H1 (cell line): ENCODE data around the gene RPS25. TPM values are rescaled to one million over a fixed set of nuclear protein-coding genes. Genes with fewer than 3 reads are reported as not detected.

Source experiments
- CTCF ChIA-PET: fragments of 300-600 bp; sonication (Branson Sonifier 250); formaldehyde crosslinking; loops from one replicate; lab custom pipeline; 2021; ENCODE audit not compliant: partially characterized antibody; lab: Charles Lee
- POLR2A ChIA-PET: fragments of 300-600 bp; sonication (Branson Sonifier 250); formaldehyde crosslinking; loops from one replicate; lab custom pipeline; 2021; ENCODE audit warnings: inconsistent platforms; ENCODE audit not compliant: partially characterized antibody; lab: Charles Lee
- DNase-seq, 2 experiments: peaks; one replicate each; pipeline versions ENCODE4 v3.0.0 to v3.0.0-alpha.2; 2010 to 2022; ENCODE audit warnings: low spot score in 2 of 2, low read depth in 1 of 2, mixed read lengths in 1 of 2
- FAIRE-seq: peaks from 2 replicates; lab custom pipeline; 2011; peaks lifted over from hg19 to GRCh38; lab: Jason Lieb, UNC
- H2AFZ ChIP-seq: 2 replicates; pipeline ENCODE4 v1.8.1; 2012; ENCODE audit warnings: low read length, inconsistent platforms
- H2AK5ac ChIP-seq: 2 replicates; pipeline ENCODE4 v1.6.1; 2013; ENCODE audit warnings: low read depth, low read length
- H2BK120ac ChIP-seq: replicated peaks from 2 replicates; pipeline ENCODE3; 2013; ENCODE audit warnings: low read depth, low read length, inconsistent platforms
- H2BK12ac ChIP-seq: 2 replicates; pipeline ENCODE4 v1.6.1; 2013; ENCODE audit warnings: low read depth, low read length
- H2BK15ac ChIP-seq: 2 replicates; pipeline ENCODE4 v1.6.1; 2013; ENCODE audit warnings: low read length
- H2BK20ac ChIP-seq: 2 replicates; pipeline ENCODE4 v1.6.1; 2013; ENCODE audit warnings: low read length
- H2BK5ac ChIP-seq: 2 replicates; pipeline ENCODE4 v1.6.1; 2013; ENCODE audit warnings: low read depth, low read length
- H3K14ac ChIP-seq: 2 replicates; pipeline ENCODE4 v1.6.1; 2013; ENCODE audit warnings: inconsistent platforms; ENCODE audit not compliant: insufficient read length
- H3K18ac ChIP-seq: 2 replicates; pipeline ENCODE4 v1.6.1; 2013; ENCODE audit warnings: low read length; ENCODE audit errors: extremely low read depth
- H3K23ac ChIP-seq: 2 replicates; pipeline ENCODE4 v1.6.1; 2013; ENCODE audit warnings: inconsistent platforms; ENCODE audit not compliant: insufficient read length
- H3K23me2 ChIP-seq: 2 replicates; pipeline ENCODE4 v1.6.1; 2013; ENCODE audit warnings: low read depth, low read length
- H3K27ac ChIP-seq: 2 replicates; pipeline ENCODE4 v1.6.1; 2011; ENCODE audit warnings: low read depth, low read length, inconsistent platforms
- H3K27me3 ChIP-seq, 4 experiments: replicated peaks in 1 of 4; 1 replicate in 1 of 4; 2 replicates in 3 of 4; pipeline versions ENCODE4 v1.6.1 to v1.8.1; 2011 to 2013; ENCODE audit warnings: low read length in 3 of 4, mild to moderate bottlenecking in 3 of 4, inconsistent platforms in 2 of 4, mixed read lengths in 2 of 4, moderate library complexity in 1 of 4; ENCODE audit not compliant: control insufficient read depth in 3 of 4, insufficient read depth in 3 of 4; ENCODE audit errors: extremely low read depth in 1 of 4
- H3K36me3 ChIP-seq, 4 experiments: 2 replicates each; pipeline versions ENCODE4 v1.6.1 to v1.8.1; 2011 to 2013; ENCODE audit warnings: mild to moderate bottlenecking in 4 of 4, low read length in 3 of 4, moderate library complexity in 2 of 4, control low read depth in 1 of 4, inconsistent platforms in 1 of 4; ENCODE audit not compliant: insufficient read depth in 4 of 4, control insufficient read depth in 2 of 4
- H3K4ac ChIP-seq: replicated peaks from 2 replicates; pipeline ENCODE3; 2013; ENCODE audit warnings: low read length, low read depth, mixed read lengths, inconsistent platforms; ENCODE audit not compliant: insufficient read length
- H3K4me1 ChIP-seq, 4 experiments: replicated peaks in 1 of 4; 1 replicate in 1 of 4; 2 replicates in 3 of 4; pipeline versions ENCODE4 v1.6.1 to v1.8.1; 2011 to 2013; ENCODE audit warnings: low read length in 3 of 4, inconsistent platforms in 2 of 4, mixed read lengths in 1 of 4; ENCODE audit not compliant: insufficient read depth in 4 of 4, control insufficient read depth in 3 of 4
- H3K4me2 ChIP-seq, 2 experiments: 2 replicates each; pipeline versions ENCODE4 v1.6.1 to v1.8.1; 2011 to 2013; ENCODE audit warnings: low read depth in 2 of 2, low read length in 2 of 2, control low read depth in 1 of 2, inconsistent platforms in 1 of 2, mild to moderate bottlenecking in 1 of 2; ENCODE audit not compliant: insufficient read depth in 1 of 2
- H3K4me3 ChIP-seq, 4 experiments: fragments of 200-600, 300-600 bp in 1 of 4; sonication (generic), shearing (Covaris generic), sonication (Bioruptor Twin) in 1 of 4; 2 replicates each; pipeline versions ENCODE4 v1.5.1 to v1.8.1; 2011 to 2016; ENCODE audit warnings: low read length in 4 of 4, low read depth in 3 of 4, control low read depth in 2 of 4, inconsistent platforms in 2 of 4, mild to moderate bottlenecking in 2 of 4, mixed read lengths in 1 of 4, moderate library complexity in 1 of 4; ENCODE audit not compliant: insufficient read depth in 2 of 4; ENCODE audit errors: extremely low read depth in 1 of 4
- H3K56ac ChIP-seq: replicated peaks from 2 replicates; pipeline ENCODE3; 2013; ENCODE audit warnings: low read depth, mild to moderate bottlenecking, mixed read lengths, low read length, inconsistent platforms; ENCODE audit not compliant: insufficient read length
- H3K79me1 ChIP-seq: 2 replicates; pipeline ENCODE4 v1.6.1; 2013; ENCODE audit warnings: low read depth, low read length, control low read depth
- H3K79me2 ChIP-seq, 2 experiments: 2 replicates each; pipeline versions ENCODE4 v1.6.1 to v1.8.1; 2012 to 2013; ENCODE audit warnings: low read length in 2 of 2, mild to moderate bottlenecking in 2 of 2, inconsistent platforms in 1 of 2; ENCODE audit not compliant: insufficient read depth in 2 of 2, control insufficient read depth in 1 of 2
- H3K9ac ChIP-seq, 4 experiments: replicated peaks in 1 of 4; 1 replicate in 1 of 4; 2 replicates in 3 of 4; pipeline versions ENCODE4 v1.6.1 to v1.8.1; 2011 to 2013; ENCODE audit warnings: low read depth in 3 of 4, low read length in 3 of 4, control low read depth in 2 of 4, mild to moderate bottlenecking in 2 of 4, moderate library complexity in 2 of 4, inconsistent platforms in 1 of 4; ENCODE audit errors: extremely low read depth in 1 of 4
- H3K9me3 ChIP-seq, 2 experiments: 2 replicates each; pipeline versions ENCODE4 v1.6.1 to v1.8.1; 2012 to 2013; ENCODE audit warnings: mild to moderate bottlenecking in 2 of 2, moderate library complexity in 2 of 2, control low read depth in 1 of 2, inconsistent platforms in 1 of 2, low read depth in 1 of 2, low read length in 1 of 2, mixed read lengths in 1 of 2; ENCODE audit not compliant: insufficient read depth in 2 of 2
- H4K20me1 ChIP-seq, 2 experiments: replicated peaks in 1 of 2; 2 replicates each; pipeline versions ENCODE3 to v1.8.1; 2011 to 2013; ENCODE audit warnings: inconsistent platforms in 2 of 2, low read length in 2 of 2, mild to moderate bottlenecking in 1 of 2; ENCODE audit not compliant: insufficient read depth in 2 of 2, control insufficient read depth in 1 of 2
- H4K5ac ChIP-seq: 2 replicates; pipeline ENCODE4 v1.6.1; 2013; ENCODE audit warnings: low read length, low read depth, mixed read lengths, inconsistent platforms; ENCODE audit not compliant: insufficient read length
- H4K8ac ChIP-seq: 2 replicates; pipeline ENCODE4 v1.8.0; 2013; ENCODE audit warnings: mild to moderate bottlenecking, moderate library complexity, low read length, inconsistent platforms; ENCODE audit not compliant: insufficient read depth; ENCODE audit errors: extremely low read depth
- H4K91ac ChIP-seq: replicated peaks from 2 replicates; pipeline ENCODE3; 2013; ENCODE audit warnings: low read length, mixed read lengths, inconsistent platforms; ENCODE audit not compliant: insufficient read length
- ASH2L ChIP-seq: fragments of 200-600, 300-600 bp; sonication (generic); IDR thresholded peaks from one replicate; pipeline ENCODE4 v1.7.1; 2017; ENCODE audit warnings: low read length
- RFX5 ChIP-seq: IDR thresholded peaks from 2 replicates; pipeline ENCODE4 v1.6.1; 2011; ENCODE audit warnings: low read depth, low read length, improper control_type of control experiment, borderline replicate concordance
- RNF2 ChIP-seq: fragments of 200-900, 300-1000 bp; sonication (generic); IDR thresholded peaks from 2 replicates; pipeline ENCODE4 v1.7.1; 2016; ENCODE audit warnings: borderline replicate concordance, low read depth, mild to moderate bottlenecking, antibody characterized with exemption, low read length; ENCODE audit not compliant: poor library complexity, severe bottlenecking; ENCODE audit errors: missing control alignments
- SP1 ChIP-seq: IDR thresholded peaks from 2 replicates; pipeline ENCODE4 v1.6.1; 2011; ENCODE audit warnings: low read depth, low read length
- SP2 ChIP-seq: IDR thresholded peaks from 2 replicates; pipeline ENCODE4 v1.6.1; 2012; ENCODE audit warnings: mild to moderate bottlenecking, low read length, inconsistent platforms
- TAF1 ChIP-seq: IDR thresholded peaks from 2 replicates; pipeline ENCODE4 v1.6.1; 2011; ENCODE audit warnings: mild to moderate bottlenecking, low read depth, low read length
- WGBS, 2 experiments: shearing (Covaris generic) in 1 of 2; methylation state at CpG; one replicate each; pipeline versions ENCODE4 v1.1.6 to v1.1.7; 2013 to 2015; ENCODE audit warnings: low lambda C conversion rate in 2 of 2, mixed read lengths in 2 of 2, inconsistent platforms in 1 of 2, low coverage in 1 of 2, missing lambda C conversion rate in 1 of 2; ENCODE audit not compliant: insufficient replicate concordance in 2 of 2, insufficient coverage in 1 of 2, insufficient read length in 1 of 2; ENCODE audit errors: extremely low coverage in 1 of 2, missing lambda C conversion rate in 1 of 2; 5-methylcytosine and 5-hydroxymethylcytosine counted together
- polyA plus RNA-seq, 7 experiments: library from polyadenylated mRNA; depleted of rRNA in 3 of 7; stranded (reverse) in 5 of 7; unstranded in 2 of 7; fragments of >200 nt in 5 of 7; fragments of 200-250 nt in 2 of 7; gene quantifications; 1 replicate in 5 of 7; 2 replicates in 1 of 7; 4 replicates in 1 of 7; pipeline versions ENCODE4 v1.2.1 to v1.2.3, GENCODE V29; 2011 to 2013; ENCODE audit warnings: missing spikeins in 2 of 7, mixed read lengths in 2 of 7
- total RNA-seq: library from RNA; stranded (reverse); fragmentation: NEBNext Ultra II Directional; extraction: Animal tissue kit (Norgen Biotek cat#: 25700); gene quantifications from 2 replicates; pipeline ENCODE4 v1.2.1, GENCODE V29; 2021
- TF ChIP-seq, protein P1 (sequence below): IDR thresholded peaks from 2 replicates; pipeline ENCODE4 v1.6.1; 2012; ENCODE audit warnings: low read length, inconsistent platforms

The RPS25 gene
- total and polyA plus RNA-seq, 2 of the 8 experiments (the other 6 are each of a cell fraction or from before 2014, with no cell fraction given), result 1,525 to 1,643 TPM

GRCh38 chr11:119019996-119020395, 1.9 kb upstream of the RPS25 start:
- TF ChIP-seq RFX5 (no peak), ASH2L (no peak), RNF2 (no peak), SP2 (no peak), TAF1 (no peak), SP1 (no peak)
- TF ChIP-seq, protein P1, sequence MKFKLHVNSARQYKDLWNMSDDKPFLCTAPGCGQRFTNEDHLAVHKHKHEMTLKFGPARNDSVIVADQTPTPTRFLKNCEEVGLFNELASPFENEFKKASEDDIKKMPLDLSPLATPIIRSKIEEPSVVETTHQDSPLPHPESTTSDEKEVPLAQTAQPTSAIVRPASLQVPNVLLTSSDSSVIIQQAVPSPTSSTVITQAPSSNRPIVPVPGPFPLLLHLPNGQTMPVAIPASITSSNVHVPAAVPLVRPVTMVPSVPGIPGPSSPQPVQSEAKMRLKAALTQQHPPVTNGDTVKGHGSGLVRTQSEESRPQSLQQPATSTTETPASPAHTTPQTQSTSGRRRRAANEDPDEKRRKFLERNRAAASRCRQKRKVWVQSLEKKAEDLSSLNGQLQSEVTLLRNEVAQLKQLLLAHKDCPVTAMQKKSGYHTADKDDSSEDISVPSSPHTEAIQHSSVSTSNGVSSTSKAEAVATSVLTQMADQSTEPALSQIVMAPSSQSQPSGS, result no peak
- POLR2A ChIA-PET, result interaction anchor here (1.1 to 18.5 kb wide), 11 partner anchors 7 to 402 kb away, joined by 3 to 264 read pairs (median 6); partner anchors contain the start of genes CENATAC, DDX6, DPAGT1 and HMBS
- no peak overlapping the region for H4K8ac ChIP-seq
- H3K23ac ChIP-seq, result no peak overlapping the region
- H2BK5ac ChIP-seq, result no peak overlapping the region
- no peaks in the 10 kb centered on the region; the same call in 1 of the 2 replicates for H3K23me2 ChIP-seq
- peak overlapping the region in 3 of 4 experiments; percentile 94 to 99 (median 96); a peak in 4 of 8 replicates for H3K4me3 ChIP-seq
- H3K56ac ChIP-seq, result no peak overlapping the region
- no peak overlapping the region for H3K9ac ChIP-seq
- peak overlapping the region; percentile 48 to 75 for H3K4me2 ChIP-seq
- no peak overlapping the region for H2BK20ac ChIP-seq
- no peak overlapping the region for H2BK15ac ChIP-seq
- no peak overlapping the region for H2AK5ac ChIP-seq
- H3K9me3 ChIP-seq, result no peaks in the 10 kb centered on the region
- H2AFZ ChIP-seq, result no peak overlapping the region
- H3K79me2 ChIP-seq, result peaks cover 15 to 52% of the 10 kb centered on the region in 2 experiments; a peak in 3 of 4 replicates
- no peak overlapping the region for H3K27ac ChIP-seq
- CTCF ChIA-PET, result interaction anchor here (0.7 to 3.0 kb wide), 5 partner anchors 10 to 132 kb away, joined by 3 to 12 read pairs (median 3); partner anchors contain the start of genes C2CD2L and SLC37A4
- H3K4ac ChIP-seq, result no peak overlapping the region
- H3K18ac ChIP-seq, result no peak overlapping the region
- no peak for DNase-seq
- H4K20me1 ChIP-seq, result peaks cover 0 to 10% of the 10 kb centered on the region in 2 experiments
- H3K14ac ChIP-seq, result no peak overlapping the region
- H4K91ac ChIP-seq, result no peak overlapping the region
- no peak for FAIRE-seq
- H2BK12ac ChIP-seq, result no peak overlapping the region
- H3K4me1 ChIP-seq, result peaks cover 0 to 9% (median 2%) of the 10 kb centered on the region in 4 experiments; a peak in 4 of 7 replicates
- no peak overlapping the region for H2BK120ac ChIP-seq
- H3K36me3 ChIP-seq, result peaks cover 24 to 57% (median 44%) of the 10 kb centered on the region in 4 experiments
- H4K5ac ChIP-seq, result peak overlapping the region; percentile 15
- H3K27me3 ChIP-seq, result no peaks in the 10 kb centered on the region
- 77% methylated on average over 2 of the region's 2 CpGs; no CpG with 5 or more reads in 1 of the 2 experiments for WGBS, 2 experiments
- peaks cover 5% of the 10 kb centered on the region for H3K79me1 ChIP-seq
